Mucosa of rectum (tissue), 2 donors: Measurements from ENCODE around the gene TTC33.
"Not testable (repeated sequence)": the region's sequence is repeated elsewhere in the genome, so short reads cannot be mapped to it uniquely, and the experiment has no call there.

ENCODE experiments used
- H3K27ac ChIP-seq, 2 donors: one replicate each; pipeline ENCODE4 v1.7.0; 2013; ENCODE audit warnings: inconsistent platforms in 2 of 2, low read depth in 2 of 2, low read length in 2 of 2
- H3K27me3 ChIP-seq, 2 donors: one replicate each; pipeline ENCODE4 v1.7.0; 2013; ENCODE audit warnings: low read length in 2 of 2; ENCODE audit not compliant: control insufficient read depth in 2 of 2, insufficient read depth in 2 of 2
- H3K36me3 ChIP-seq, 2 donors: one replicate each; pipeline ENCODE4 v1.7.0; 2013; ENCODE audit warnings: low read length in 2 of 2; ENCODE audit not compliant: control insufficient read depth in 2 of 2, insufficient read depth in 2 of 2
- H3K4me1 ChIP-seq, 2 donors: one replicate each; pipeline ENCODE4 v1.7.0; 2013; ENCODE audit warnings: low read length in 2 of 2, mild to moderate bottlenecking in 1 of 2; ENCODE audit not compliant: control insufficient read depth in 2 of 2, insufficient read depth in 2 of 2
- H3K4me3 ChIP-seq, 2 donors: one replicate each; pipeline ENCODE4 v1.7.0; 2013; ENCODE audit warnings: low read length in 2 of 2
- H3K9ac ChIP-seq, 2 donors: one replicate each; pipeline ENCODE4 v1.7.0; 2013; ENCODE audit warnings: low read length in 2 of 2, low read depth in 1 of 2, mild to moderate bottlenecking in 1 of 2
- H3K9me3 ChIP-seq, 2 donors: one replicate each; pipeline ENCODE4 v1.7.0; 2013; ENCODE audit warnings: low read length in 2 of 2; ENCODE audit not compliant: control insufficient read depth in 2 of 2
- donor health status: healthy.
- donor health status: Normal muscosa, but diverticular disease.

Gene TTC33

GRCh38 chr5:40794340-40794739, 38.6 kb upstream of the TTC33 start:
- H3K9me3 ChIP-seq, H3K27me3 ChIP-seq, H3K36me3 ChIP-seq, H3K4me3 ChIP-seq, H3K9ac ChIP-seq, H3K27ac ChIP-seq: not testable (repeated sequence)
- H3K4me1 ChIP-seq = peaks cover 14 to 26% of the 10 kb centered on the region in 2 donors

GRCh38 chr5:40792691-40793090, 36.9 kb upstream of the TTC33 start:
- not testable (repeated sequence) for H3K27me3 ChIP-seq, H3K4me3 ChIP-seq, H3K9me3 ChIP-seq, H3K36me3 ChIP-seq, H3K27ac ChIP-seq, H3K9ac ChIP-seq
- peaks cover 8 to 23% of the 10 kb centered on the region in 2 donors for H3K4me1 ChIP-seq

GRCh38 chr5:40791715-40792139, 36.0 kb upstream of the TTC33 start:
- no peaks in the 10 kb centered on the region for H3K9me3 ChIP-seq
- H3K36me3 ChIP-seq = no peaks in the 10 kb centered on the region
- H3K27me3 ChIP-seq = no peaks in the 10 kb centered on the region
- H3K4me3 ChIP-seq = no peak overlapping the region
- peaks cover 5 to 23% of the 10 kb centered on the region in 2 donors for H3K4me1 ChIP-seq
- H3K9ac ChIP-seq = no peak overlapping the region
- no peak overlapping the region for H3K27ac ChIP-seq

GRCh38 chr5:40790947-40791593, 35.3 kb upstream of the TTC33 start:
- no peaks in the 10 kb centered on the region for H3K27me3 ChIP-seq
- no peak overlapping the region for H3K27ac ChIP-seq
- no peak overlapping the region for H3K4me3 ChIP-seq
- no peaks in the 10 kb centered on the region for H3K9me3 ChIP-seq
- no peaks in the 10 kb centered on the region for H3K36me3 ChIP-seq
- no peak overlapping the region for H3K9ac ChIP-seq
- peaks cover under 1 to 17% of the 10 kb centered on the region in 2 donors for H3K4me1 ChIP-seq

- not testable (repeated sequence) for H3K4me3 ChIP-seq, H3K9ac ChIP-seq, H3K27ac ChIP-seq, H3K27me3 ChIP-seq, H3K9me3 ChIP-seq, H3K36me3 ChIP-seq
- H3K4me1 ChIP-seq = peaks cover 5 to 20% of the 10 kb centered on the region in 2 donors
These were observed 33.2 kb upstream of the TTC33 start for GRCh38 chr5:40788941-40789340.

- H3K27ac ChIP-seq = no peak overlapping the region
- H3K9me3 ChIP-seq = no peaks in the 10 kb centered on the region
- H3K9ac ChIP-seq = no peak overlapping the region
- H3K36me3 ChIP-seq = no peaks in the 10 kb centered on the region
- H3K4me1 ChIP-seq = peaks cover 7 to 20% of the 10 kb centered on the region in 2 donors
- no peak overlapping the region for H3K4me3 ChIP-seq
- no peaks in the 10 kb centered on the region for H3K27me3 ChIP-seq
These were observed 32.2 kb upstream of the TTC33 start for GRCh38 chr5:40787986-40788385.

- peaks cover 11 to 22% of the 10 kb centered on the region in 2 donors for H3K4me1 ChIP-seq
- H3K36me3 ChIP-seq, H3K9ac ChIP-seq, H3K27ac ChIP-seq, H3K27me3 ChIP-seq, H3K9me3 ChIP-seq, H3K4me3 ChIP-seq: not testable (repeated sequence)
These were observed 30.9 kb upstream of the TTC33 start for GRCh38 chr5:40786664-40787063.

- Histone ChIP-seq H3K36me3 (no peaks in the 10 kb centered on the region), H3K4me3 (peak overlapping the region in 1 of 2 donors; percentile 23), H3K4me1 (peaks cover 11 to 15% of the 10 kb centered on the region in 2 donors), H3K9ac (peak overlapping the region in 1 of 2 donors; percentile 36), H3K9me3 (no peaks in the 10 kb centered on the region), H3K27me3 (no peaks in the 10 kb centered on the region), H3K27ac (peak overlapping the region; percentile 18 to 73)
These were observed 29.2 kb upstream of the TTC33 start for GRCh38 chr5:40784916-40785315.

- Histone ChIP-seq H3K4me3 (peak overlapping the region; percentile 22 to 43), H3K4me1 (peaks cover 11 to 15% of the 10 kb centered on the region in 2 donors), H3K36me3 (no peaks in the 10 kb centered on the region)
These were observed 28.4 kb upstream of the TTC33 start for GRCh38 chr5:40784027-40784653.

GRCh38 chr5:40781843-40782409, 26.2 kb upstream of the TTC33 start:
- no peak overlapping the region for H3K4me3 ChIP-seq
- peaks cover 11 to 20% of the 10 kb centered on the region in 2 donors for H3K4me1 ChIP-seq
- no peaks in the 10 kb centered on the region for H3K36me3 ChIP-seq
- H3K27me3 ChIP-seq = no peaks in the 10 kb centered on the region
- no peak overlapping the region for H3K9ac ChIP-seq
- H3K27ac ChIP-seq = no peak overlapping the region
- no peaks in the 10 kb centered on the region for H3K9me3 ChIP-seq

More at GRCh38 chr5:40784027-40784653, 28.4 kb upstream of the TTC33 start:
- no peaks in the 10 kb centered on the region for H3K27me3 ChIP-seq
- H3K9ac ChIP-seq = peak overlapping the region in 1 of 2 donors; percentile 36
- H3K27ac ChIP-seq = peak overlapping the region; percentile 18 to 73
- no peaks in the 10 kb centered on the region for H3K9me3 ChIP-seq
